Left ventricle myocardium inferior (tissue), 1 donor: ENCODE measurements around the gene TAS1R2. TPM values are rescaled to one million over a fixed set of nuclear protein-coding genes. Genes with fewer than 3 reads are reported as not detected.

Experiments
- DNase-seq: peaks from one replicate; pipeline ENCODE4 v3.0.0-alpha.2; 2020
- H3K27ac ChIP-seq: fragments of 200-600 bp; replicated peaks from 2 replicates; pipeline ENCODE4 v1.8.0; 2021
- H3K27me3 ChIP-seq: fragments of 200-600 bp; 2 replicates; pipeline ENCODE4 v1.8.0; 2021; ENCODE audit warnings: low read depth
- H3K36me3 ChIP-seq: fragments of 200-600 bp; 2 replicates; pipeline ENCODE4 v1.8.0; 2021
- H3K4me1 ChIP-seq: fragments of 200-600 bp; 2 replicates; pipeline ENCODE4 v1.8.0; 2021
- H3K4me3 ChIP-seq: fragments of 200-600 bp; 2 replicates; pipeline ENCODE4 v1.8.0; 2021; ENCODE audit warnings: mild to moderate bottlenecking, moderate library complexity
- H3K9me3 ChIP-seq: fragments of 200-600 bp; replicated peaks from 2 replicates; pipeline ENCODE4 v1.8.0; 2021
- intact Hi-C: fragments of 100-400 bp; cut with micrococcal nuclease; formaldehyde crosslinking; loops from one replicate; pipeline ENCODE4 v1.11.0; 2022
- total RNA-seq: library from RNA; stranded (reverse); fragmentation: NEBNext Ultra II Directional; extraction: Animal tissue kit (Norgen Biotek cat#: 25700); gene quantifications from one replicate; pipeline ENCODE4 v1.2.1, GENCODE V29; 2021
- TF ChIP-seq, protein P1 (sequence below): fragments of 200-600 bp; IDR thresholded peaks from 2 replicates; pipeline ENCODE4 v1.8.0; 2021; ENCODE audit warnings: antibody characterized with exemption, mild to moderate bottlenecking, borderline replicate concordance
- donor health status: DM: no; HTN: yes; CAD: no; lungs with severe emphysema.

Gene TAS1R2
- total RNA-seq, 1 donor from 2014 or later = not detected

DNA sequence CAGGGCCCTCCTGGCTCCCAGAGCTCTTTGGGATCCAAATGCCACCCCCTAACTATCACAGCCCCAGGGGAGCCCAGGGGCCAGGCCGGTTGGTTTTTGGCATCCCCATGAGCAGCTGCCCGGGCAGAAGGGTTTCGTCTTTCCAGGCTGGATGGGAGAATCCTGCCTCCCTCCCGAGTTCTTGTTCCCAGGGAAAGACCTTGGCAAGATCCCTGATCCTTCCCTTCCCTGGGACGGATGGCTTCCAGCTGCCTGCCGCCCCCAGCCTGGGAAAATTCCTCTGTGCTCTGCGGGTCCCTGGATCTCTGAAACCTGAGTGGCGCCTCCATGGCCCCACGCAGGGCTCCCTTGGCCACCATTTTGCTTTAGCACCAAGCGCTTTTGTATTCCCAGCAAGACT, 55.6 kb downstream of the TAS1R2 start:
- DNase-seq = no peak
- TF ChIP-seq, protein P1, sequence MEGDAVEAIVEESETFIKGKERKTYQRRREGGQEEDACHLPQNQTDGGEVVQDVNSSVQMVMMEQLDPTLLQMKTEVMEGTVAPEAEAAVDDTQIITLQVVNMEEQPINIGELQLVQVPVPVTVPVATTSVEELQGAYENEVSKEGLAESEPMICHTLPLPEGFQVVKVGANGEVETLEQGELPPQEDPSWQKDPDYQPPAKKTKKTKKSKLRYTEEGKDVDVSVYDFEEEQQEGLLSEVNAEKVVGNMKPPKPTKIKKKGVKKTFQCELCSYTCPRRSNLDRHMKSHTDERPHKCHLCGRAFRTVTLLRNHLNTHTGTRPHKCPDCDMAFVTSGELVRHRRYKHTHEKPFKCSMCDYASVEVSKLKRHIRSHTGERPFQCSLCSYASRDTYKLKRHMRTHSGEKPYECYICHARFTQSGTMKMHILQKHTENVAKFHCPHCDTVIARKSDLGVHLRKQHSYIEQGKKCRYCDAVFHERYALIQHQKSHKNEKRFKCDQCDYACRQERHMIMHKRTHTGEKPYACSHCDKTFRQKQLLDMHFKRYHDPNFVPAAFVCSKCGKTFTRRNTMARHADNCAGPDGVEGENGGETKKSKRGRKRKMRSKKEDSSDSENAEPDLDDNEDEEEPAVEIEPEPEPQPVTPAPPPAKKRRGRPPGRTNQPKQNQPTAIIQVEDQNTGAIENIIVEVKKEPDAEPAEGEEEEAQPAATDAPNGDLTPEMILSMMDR = no peak
- intact Hi-C loops = no loop called here
- no peak overlapping the region for H3K4me3 ChIP-seq
- no peak overlapping the region for H3K27ac ChIP-seq
- H3K36me3 ChIP-seq = no peaks in the 10 kb centered on the region
- H3K27me3 ChIP-seq = peaks cover 68% of the 10 kb centered on the region
- no peaks in the 10 kb centered on the region for H3K9me3 ChIP-seq
- H3K4me1 ChIP-seq = no peaks in the 10 kb centered on the region

DNA sequence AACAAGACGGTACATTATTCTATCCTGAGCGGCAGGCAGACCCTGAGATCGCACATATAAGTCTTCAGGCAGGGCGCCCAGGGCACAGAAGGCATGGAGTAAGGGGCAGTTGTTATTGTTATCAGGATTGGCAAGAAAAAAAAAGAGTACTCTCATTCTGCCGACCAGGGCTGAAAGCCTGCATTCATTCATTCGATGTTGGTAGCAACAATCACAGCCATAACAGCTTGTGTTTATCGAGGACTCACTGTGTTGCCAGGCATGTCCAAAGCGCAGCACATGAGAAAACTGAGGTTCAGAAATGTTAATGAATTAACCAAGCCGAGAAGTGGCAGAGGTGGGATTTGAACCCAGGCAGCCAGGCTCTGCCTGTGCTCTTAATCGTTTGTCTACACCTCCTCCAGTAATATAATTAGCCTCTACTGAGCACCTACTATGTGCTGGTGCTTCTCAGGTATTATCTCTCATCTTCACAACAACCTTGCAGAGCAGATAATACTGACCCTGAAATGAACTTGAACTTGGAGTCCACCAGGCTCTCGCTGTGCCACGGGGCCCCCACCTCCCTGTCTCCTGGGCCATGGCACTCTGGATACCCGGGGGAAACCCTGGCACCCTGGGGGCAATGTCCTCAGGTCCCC, 56.2 kb downstream of the TAS1R2 start:
- intact Hi-C loops = no loop called here
- no peak overlapping the region for H3K27ac ChIP-seq
- H3K36me3 ChIP-seq = no peaks in the 10 kb centered on the region
- DNase-seq = no peak
- H3K4me1 ChIP-seq = no peaks in the 10 kb centered on the region
- H3K4me3 ChIP-seq = no peak overlapping the region
- H3K27me3 ChIP-seq = peaks cover 68% of the 10 kb centered on the region
- TF ChIP-seq, protein P1 = no peak
- H3K9me3 ChIP-seq = no peaks in the 10 kb centered on the region

DNA sequence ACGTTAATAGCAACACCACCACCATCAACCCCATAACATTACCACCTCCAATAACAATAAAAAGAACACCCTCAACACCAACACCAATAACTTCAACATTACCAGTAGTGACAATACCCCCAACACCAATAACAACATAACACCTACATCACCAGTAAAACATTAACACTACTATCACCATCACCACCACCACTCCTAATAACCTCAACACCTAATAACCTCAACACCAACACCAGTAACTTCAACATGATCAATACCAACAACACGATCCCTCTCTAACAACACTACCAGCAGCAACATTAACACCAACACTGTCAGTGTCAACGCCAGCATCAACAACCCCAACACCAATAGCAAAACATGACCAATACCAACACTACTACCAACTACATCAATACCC, 57.2 kb downstream of the TAS1R2 start:
- no peaks in the 10 kb centered on the region for H3K36me3 ChIP-seq
- H3K27me3 ChIP-seq = peaks cover 62% of the 10 kb centered on the region
- no peaks in the 10 kb centered on the region for H3K9me3 ChIP-seq
- intact Hi-C loops = no loop called here
- TF ChIP-seq, protein P1 = no peak
- H3K27ac ChIP-seq = no peak overlapping the region
- no peak for DNase-seq
- no peak overlapping the region for H3K4me3 ChIP-seq
- no peaks in the 10 kb centered on the region for H3K4me1 ChIP-seq

DNA sequence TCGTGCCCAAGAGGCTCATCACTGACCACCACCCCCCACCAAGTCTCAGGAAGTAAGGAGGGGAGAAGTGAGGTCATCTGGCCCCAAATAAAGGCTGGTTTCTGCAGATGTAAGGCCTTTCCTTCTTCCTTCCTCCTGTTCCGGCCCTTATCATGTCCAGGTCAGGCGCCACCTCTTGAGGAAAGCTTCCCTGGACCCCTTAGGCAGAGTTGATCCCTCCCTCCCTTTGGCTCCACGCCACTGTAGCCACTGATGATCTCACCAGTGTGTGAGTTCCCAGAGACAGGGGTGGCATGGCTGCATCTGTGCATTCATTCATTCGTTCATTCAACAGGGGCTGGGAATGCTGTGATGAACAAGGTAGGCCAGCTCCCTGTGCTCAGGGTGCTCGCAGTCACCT, 59.2 kb downstream of the TAS1R2 start:
- Histone ChIP-seq H3K4me1 (no peaks in the 10 kb centered on the region), H3K36me3 (no peaks in the 10 kb centered on the region), H3K9me3 (no peaks in the 10 kb centered on the region), H3K27ac (no peak overlapping the region), H3K4me3 (no peak overlapping the region), H3K27me3 (peaks cover 71% of the 10 kb centered on the region)
- DNase-seq = no peak
- TF ChIP-seq, protein P1 = no peak
- intact Hi-C loops = no loop called here

DNA sequence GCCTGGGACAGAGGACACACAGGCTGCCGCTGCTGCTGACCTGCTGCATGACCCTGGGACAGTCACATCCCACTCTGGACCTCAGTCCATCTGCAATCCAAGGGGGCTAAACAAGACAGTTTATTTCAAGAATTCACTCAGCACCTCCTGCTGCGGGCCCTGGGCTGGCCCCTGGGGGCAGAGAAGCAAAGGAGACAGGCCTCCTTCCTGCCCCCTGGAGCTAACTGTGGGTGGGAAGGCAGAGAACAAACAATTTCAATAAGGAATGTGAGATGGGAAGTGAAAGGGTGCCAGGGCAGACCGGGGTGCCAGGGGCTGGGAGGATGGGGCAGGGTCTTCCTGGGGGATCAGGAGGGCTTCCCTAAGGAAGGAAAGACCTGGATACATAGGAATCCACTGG, 60.0 kb downstream of the TAS1R2 start:
- Histone ChIP-seq H3K36me3 (no peaks in the 10 kb centered on the region), H3K4me1 (no peaks in the 10 kb centered on the region), H3K4me3 (no peak overlapping the region), H3K27me3 (peaks cover 72% of the 10 kb centered on the region), H3K27ac (no peak overlapping the region), H3K9me3 (no peaks in the 10 kb centered on the region)
- DNase-seq = no peak
- intact Hi-C loops = no loop called here
- TF ChIP-seq, protein P1 = no peak
